Loucy (cell line): Measurements from ENCODE around the gene TMA16.
A peak's percentile ranks its signal among the peaks of the same experiment; 100 is the strongest.

Experiments
- H2AFZ ChIP-seq: fragments of 200-600 bp; sonication (generic); 2 replicates; pipeline ENCODE4 v1.6.0; 2016; ENCODE audit warnings: antibody characterized with exemption, mild to moderate bottlenecking, low read length, moderate library complexity
- H3F3A ChIP-seq: fragments of 200-600 bp; 2 replicates; pipeline ENCODE4 v1.6.0; 2016; ENCODE audit warnings: antibody characterized with exemption, low read depth, mild to moderate bottlenecking
- H3K27me3 ChIP-seq: fragments of 200-600 bp; sonication (generic); 2 replicates; pipeline ENCODE4 v1.6.1; 2014; ENCODE audit warnings: low read length, mild to moderate bottlenecking; ENCODE audit not compliant: insufficient read depth, poor library complexity, severe bottlenecking
- H3K36me3 ChIP-seq: fragments of 200-600 bp; sonication (generic); 2 replicates; pipeline ENCODE4 v1.6.1; 2016; ENCODE audit warnings: low read length; ENCODE audit not compliant: insufficient read depth
- H3K4me1 ChIP-seq: fragments of 200-600 bp; sonication (generic); 2 replicates; pipeline ENCODE4 v1.5.1; 2014; ENCODE audit warnings: low read length, mild to moderate bottlenecking; ENCODE audit not compliant: insufficient read depth, poor library complexity, severe bottlenecking
- H3K4me2 ChIP-seq: fragments of 200-600 bp; sonication (generic); 2 replicates; pipeline ENCODE4 v1.6.0; 2014; ENCODE audit warnings: antibody characterized with exemption, low read length, low read depth, mild to moderate bottlenecking; ENCODE audit not compliant: poor library complexity, severe bottlenecking
- H3K4me3 ChIP-seq: fragments of 200-600 bp; sonication (generic); 2 replicates; pipeline ENCODE4 v1.5.1; 2014; ENCODE audit warnings: low read length, mild to moderate bottlenecking, mixed read lengths; ENCODE audit not compliant: poor library complexity, severe bottlenecking
- H3K79me2 ChIP-seq: fragments of 200-600 bp; sonication (generic); 2 replicates; pipeline ENCODE4 v1.6.1; 2014; ENCODE audit warnings: low read length; ENCODE audit not compliant: insufficient read depth
- H3K9ac ChIP-seq: fragments of 200-600 bp; sonication (generic); 2 replicates; pipeline ENCODE4 v1.6.0; 2014; ENCODE audit warnings: mild to moderate bottlenecking, low read depth, low read length, moderate library complexity; ENCODE audit not compliant: poor library complexity, severe bottlenecking
- H3K9me2 ChIP-seq: fragments of 200-600 bp; sonication (generic); replicated peaks from 2 replicates; pipeline ENCODE4 v1.6.1; 2016; ENCODE audit warnings: low read depth, low read length, mixed read lengths
- H3K9me3 ChIP-seq: fragments of 200-600 bp; sonication (generic); 2 replicates; pipeline ENCODE4 v1.6.1; 2014; ENCODE audit warnings: mild to moderate bottlenecking, antibody characterized with exemption, low read length, low read depth; ENCODE audit not compliant: insufficient read depth
- H4K20me1 ChIP-seq: fragments of 200-600 bp; sonication (generic); 2 replicates; pipeline ENCODE4 v1.6.0; 2014; ENCODE audit warnings: antibody characterized with exemption, low read length, mild to moderate bottlenecking; ENCODE audit not compliant: insufficient read depth, poor library complexity, severe bottlenecking
- EZH2phosphoT487 ChIP-seq: fragments of 200-600 bp; IDR thresholded peaks from 2 replicates; pipeline ENCODE4 v1.6.1; 2018; ENCODE audit warnings: antibody characterized with exemption, mild to moderate bottlenecking, moderate library complexity, borderline replicate concordance
- TF ChIP-seq, protein P1 (sequence below): fragments of 200-600 bp; sonication (generic); conservative IDR thresholded peaks from 2 replicates; pipeline ENCODE4 v1.5.1; 2014; ENCODE audit warnings: mild to moderate bottlenecking, antibody characterized with exemption, low read length

The TMA16 gene

DNA sequence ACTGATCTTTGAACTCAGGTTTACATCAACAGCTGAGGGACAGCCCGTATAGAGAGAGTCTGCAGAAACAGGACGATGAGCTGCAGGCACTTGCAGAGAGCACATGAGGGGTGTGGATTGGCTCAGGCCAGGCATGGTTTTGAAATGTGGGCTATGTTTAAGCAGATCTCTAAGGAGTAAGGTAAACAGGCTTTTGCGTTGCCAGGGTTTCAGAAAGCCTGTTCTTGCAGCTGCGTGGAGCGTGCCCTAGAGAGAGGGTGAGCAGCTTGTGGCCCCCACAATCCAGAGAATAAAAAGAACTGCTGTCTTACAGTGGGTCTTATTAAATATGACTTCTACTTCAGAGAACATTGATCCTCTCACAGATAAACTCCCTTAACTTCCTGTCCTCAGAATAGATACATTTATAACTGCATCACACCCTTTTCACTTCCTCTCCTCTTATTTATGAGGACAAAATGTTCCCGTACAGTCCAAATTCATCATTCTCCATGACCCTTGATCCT lies 64.1 kb downstream of the TMA16 start:
- Histone ChIP-seq H3K9me3 (no peaks in the 10 kb centered on the region), H4K20me1 (no peaks in the 10 kb centered on the region), H3K9ac (peak overlapping the region; percentile 13), H3K4me2 (peak overlapping the region; percentile 73), H3F3A (no peaks in the 10 kb centered on the region), H3K4me3 (peak overlapping the region; percentile 45), H3K36me3 (no peaks in the 10 kb centered on the region), H3K79me2 (no peaks in the 10 kb centered on the region), H2AFZ (peak overlapping the region; percentile 53; the same call in 1 of the 2 replicates), H3K9me2 (no peaks in the 10 kb centered on the region), H3K4me1 (peaks cover 19% of the 10 kb centered on the region), H3K27me3 (no peaks in the 10 kb centered on the region)
- TF ChIP-seq EZH2phosphoT487 = no peak
- TF ChIP-seq, protein P1, sequence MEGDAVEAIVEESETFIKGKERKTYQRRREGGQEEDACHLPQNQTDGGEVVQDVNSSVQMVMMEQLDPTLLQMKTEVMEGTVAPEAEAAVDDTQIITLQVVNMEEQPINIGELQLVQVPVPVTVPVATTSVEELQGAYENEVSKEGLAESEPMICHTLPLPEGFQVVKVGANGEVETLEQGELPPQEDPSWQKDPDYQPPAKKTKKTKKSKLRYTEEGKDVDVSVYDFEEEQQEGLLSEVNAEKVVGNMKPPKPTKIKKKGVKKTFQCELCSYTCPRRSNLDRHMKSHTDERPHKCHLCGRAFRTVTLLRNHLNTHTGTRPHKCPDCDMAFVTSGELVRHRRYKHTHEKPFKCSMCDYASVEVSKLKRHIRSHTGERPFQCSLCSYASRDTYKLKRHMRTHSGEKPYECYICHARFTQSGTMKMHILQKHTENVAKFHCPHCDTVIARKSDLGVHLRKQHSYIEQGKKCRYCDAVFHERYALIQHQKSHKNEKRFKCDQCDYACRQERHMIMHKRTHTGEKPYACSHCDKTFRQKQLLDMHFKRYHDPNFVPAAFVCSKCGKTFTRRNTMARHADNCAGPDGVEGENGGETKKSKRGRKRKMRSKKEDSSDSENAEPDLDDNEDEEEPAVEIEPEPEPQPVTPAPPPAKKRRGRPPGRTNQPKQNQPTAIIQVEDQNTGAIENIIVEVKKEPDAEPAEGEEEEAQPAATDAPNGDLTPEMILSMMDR = no peak

DNA sequence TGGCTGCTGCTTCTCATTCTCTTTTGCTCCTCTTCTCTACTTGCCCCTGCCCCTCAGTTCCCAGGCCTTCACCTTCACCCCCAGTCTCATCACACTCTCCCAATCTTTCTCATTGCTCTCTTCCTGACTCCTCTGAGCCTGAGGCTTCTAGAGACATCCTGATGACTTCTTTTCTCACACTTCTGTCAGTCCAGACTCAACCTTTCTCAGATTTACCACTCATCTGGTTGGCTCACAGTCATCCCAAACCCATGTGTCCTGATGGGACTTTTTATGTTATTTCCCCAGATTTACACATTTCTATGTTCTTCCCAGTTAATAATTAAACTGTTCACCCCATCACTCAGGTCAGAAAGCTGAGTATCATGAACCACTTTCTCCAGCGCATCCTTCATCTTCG lies 68.0 kb downstream of the TMA16 start:
- no peak overlapping the region for H3K4me2 ChIP-seq
- no peak overlapping the region for H3K9ac ChIP-seq
- H3K4me3 ChIP-seq = no peak overlapping the region
- no peaks in the 10 kb centered on the region for H3K79me2 ChIP-seq
- no peak overlapping the region for H2AFZ ChIP-seq
- no peaks in the 10 kb centered on the region for H3K9me2 ChIP-seq
- H3K9me3 ChIP-seq = no peaks in the 10 kb centered on the region
- no peak for TF ChIP-seq EZH2phosphoT487
- TF ChIP-seq, protein P1 = no peak
- no peaks in the 10 kb centered on the region for H3K36me3 ChIP-seq
- H3K27me3 ChIP-seq = no peaks in the 10 kb centered on the region
- peaks cover 19% of the 10 kb centered on the region for H3K4me1 ChIP-seq
- no peaks in the 10 kb centered on the region for H3F3A ChIP-seq
- H4K20me1 ChIP-seq = no peaks in the 10 kb centered on the region

DNA sequence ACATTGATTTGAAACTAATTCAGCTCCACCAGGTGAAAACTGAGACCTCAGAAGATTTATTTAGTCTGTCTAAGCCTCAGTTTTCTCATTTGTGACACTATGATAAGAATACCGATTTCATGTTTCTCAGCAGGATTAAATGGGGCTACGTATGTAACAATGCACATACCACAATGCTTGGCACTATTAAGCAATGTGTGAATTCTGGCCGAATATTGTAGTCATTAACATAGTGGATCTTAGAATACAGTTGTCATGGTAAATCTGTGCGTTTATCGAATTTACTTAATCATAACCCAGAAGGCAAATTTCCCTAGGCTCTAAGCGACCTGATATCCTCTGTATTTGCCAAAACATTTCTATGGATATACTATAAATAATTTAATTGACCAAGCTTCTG lies 69.1 kb downstream of the TMA16 start:
- TF ChIP-seq EZH2phosphoT487 = no peak
- TF ChIP-seq, protein P1 = no peak
- no peak overlapping the region for H3K4me2 ChIP-seq
- H4K20me1 ChIP-seq = no peaks in the 10 kb centered on the region
- H2AFZ ChIP-seq = no peak overlapping the region
- peaks cover 9% of the 10 kb centered on the region for H3K4me1 ChIP-seq
- H3F3A ChIP-seq = no peaks in the 10 kb centered on the region
- no peaks in the 10 kb centered on the region for H3K9me2 ChIP-seq
- H3K4me3 ChIP-seq = no peak overlapping the region
- H3K36me3 ChIP-seq = no peaks in the 10 kb centered on the region
- no peak overlapping the region for H3K9ac ChIP-seq
- no peaks in the 10 kb centered on the region for H3K27me3 ChIP-seq
- no peaks in the 10 kb centered on the region for H3K79me2 ChIP-seq
- H3K9me3 ChIP-seq = no peaks in the 10 kb centered on the region
